NCI-H2107 (cell line): Measurements from ENCODE around the gene PIK3R5.
"Not testable (repeated sequence)": the region's sequence is repeated elsewhere in the genome, so short reads cannot be mapped to it uniquely, and the experiment has no call there.

Source experiments
- DNase-seq: peaks from one replicate; lab custom pipeline; 2025; lab: John Stamatoyannopoulos, UW

Gene PIK3R5

DNA sequence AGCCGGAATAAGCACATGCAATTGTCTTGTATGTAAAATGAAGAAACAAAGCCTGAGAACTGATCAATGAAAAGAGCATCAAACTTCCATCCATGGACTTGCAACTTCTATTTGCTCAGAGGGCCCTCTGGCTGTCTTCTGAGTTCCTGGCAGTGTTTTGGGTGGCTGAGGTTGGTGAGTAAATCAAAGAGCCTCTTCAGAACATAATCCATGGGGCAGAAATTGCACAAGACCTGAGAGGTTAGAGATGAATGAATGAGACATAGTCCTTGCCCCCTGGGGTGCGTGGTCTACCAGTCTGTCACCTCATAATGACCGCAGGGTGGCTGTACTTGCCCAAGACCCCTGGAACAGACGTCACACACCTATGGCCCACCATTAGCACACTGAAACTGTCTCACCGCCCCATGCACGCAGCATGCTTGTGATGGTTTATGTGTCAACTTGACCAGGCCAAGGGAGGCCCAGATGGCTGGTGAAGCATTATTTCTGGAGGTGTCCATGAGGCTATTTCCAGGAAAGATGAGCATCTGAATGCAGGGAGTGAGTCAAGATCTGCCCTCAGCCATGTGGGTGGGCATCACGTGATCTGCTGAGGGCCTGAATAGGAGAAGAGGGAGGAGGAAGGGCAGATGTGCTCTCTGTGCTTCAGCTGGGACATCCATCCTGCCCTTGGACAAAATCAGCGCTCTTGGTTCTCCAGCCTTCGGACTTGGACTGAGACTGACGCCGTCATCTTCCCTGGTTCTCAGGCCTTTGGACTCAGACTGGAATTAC lies 106.3 kb downstream of the PIK3R5 start:
- no peak for DNase-seq

DNA sequence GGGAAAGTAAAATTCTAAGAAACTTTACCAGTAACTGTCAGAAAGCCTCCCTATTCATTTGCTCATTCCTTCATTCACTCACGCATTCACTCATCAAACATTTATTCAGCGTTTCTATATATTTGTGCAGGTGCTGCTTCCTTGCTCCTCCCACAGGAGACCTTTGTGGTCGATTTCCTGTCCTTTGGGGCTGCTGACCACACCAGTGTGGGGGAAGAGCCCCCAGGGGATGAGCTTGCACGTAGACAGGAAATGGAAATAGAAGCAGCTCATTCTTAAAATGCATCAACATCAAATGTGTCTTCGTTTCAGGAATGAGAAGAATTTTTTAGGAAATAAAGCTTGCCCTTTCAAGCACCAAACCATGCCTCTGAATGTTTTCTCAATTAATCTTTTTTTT lies 107.6 kb downstream of the PIK3R5 start:
- DNase-seq = no peak

DNA sequence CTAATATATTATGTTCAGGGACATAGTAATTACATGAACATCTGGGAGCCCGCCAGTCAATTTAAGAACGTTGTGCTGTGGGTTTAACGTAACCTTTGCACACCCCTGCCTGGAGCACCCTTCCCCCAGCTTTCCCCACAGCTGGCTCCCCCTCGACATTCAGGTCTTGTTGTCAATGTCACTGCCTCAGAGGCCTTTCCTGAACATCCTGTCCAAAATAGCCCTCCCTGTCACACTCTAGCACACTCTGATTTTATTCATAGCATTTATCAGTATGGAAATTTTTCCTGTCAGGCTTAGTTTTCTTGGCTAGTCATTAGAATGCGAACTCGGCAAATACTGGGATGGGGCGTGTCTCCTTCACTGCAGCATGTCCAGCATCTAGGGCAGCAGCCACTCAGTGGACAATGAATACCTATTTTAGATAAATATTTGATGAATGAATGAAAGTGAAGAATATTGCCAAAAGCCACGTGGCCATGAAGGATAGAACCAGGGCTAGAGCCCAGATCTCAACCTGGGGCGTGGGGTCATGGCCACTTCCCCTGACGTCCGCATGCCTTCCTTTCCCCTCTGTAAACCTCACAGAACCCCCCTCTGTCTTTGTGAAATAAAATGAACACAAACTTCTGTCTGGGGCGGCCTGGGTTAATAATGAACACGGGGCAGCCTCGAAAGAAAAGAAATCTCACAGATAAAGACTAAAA lies 108.5 kb downstream of the PIK3R5 start:
- no peak for DNase-seq

DNA sequence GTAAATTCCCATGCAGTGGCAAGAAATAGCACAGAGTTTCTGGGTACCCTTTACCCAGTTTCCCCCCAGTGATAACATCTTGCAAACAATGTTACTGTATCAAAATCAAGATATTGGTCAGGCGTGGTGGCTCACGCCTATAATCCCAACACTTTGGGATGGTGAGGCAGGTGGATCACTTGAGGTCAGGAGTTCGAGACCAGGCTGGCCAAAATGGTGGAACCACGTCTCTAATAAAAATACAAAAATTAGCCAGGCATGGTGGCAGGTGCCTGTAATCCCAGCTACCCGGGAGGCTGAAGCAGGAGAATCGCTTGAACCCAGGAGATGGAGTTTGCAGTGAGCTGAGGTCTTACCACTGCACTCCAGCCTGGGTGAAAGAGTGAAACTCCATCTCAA lies 109.3 kb downstream of the PIK3R5 start:
- DNase-seq = not testable (repeated sequence)

DNA sequence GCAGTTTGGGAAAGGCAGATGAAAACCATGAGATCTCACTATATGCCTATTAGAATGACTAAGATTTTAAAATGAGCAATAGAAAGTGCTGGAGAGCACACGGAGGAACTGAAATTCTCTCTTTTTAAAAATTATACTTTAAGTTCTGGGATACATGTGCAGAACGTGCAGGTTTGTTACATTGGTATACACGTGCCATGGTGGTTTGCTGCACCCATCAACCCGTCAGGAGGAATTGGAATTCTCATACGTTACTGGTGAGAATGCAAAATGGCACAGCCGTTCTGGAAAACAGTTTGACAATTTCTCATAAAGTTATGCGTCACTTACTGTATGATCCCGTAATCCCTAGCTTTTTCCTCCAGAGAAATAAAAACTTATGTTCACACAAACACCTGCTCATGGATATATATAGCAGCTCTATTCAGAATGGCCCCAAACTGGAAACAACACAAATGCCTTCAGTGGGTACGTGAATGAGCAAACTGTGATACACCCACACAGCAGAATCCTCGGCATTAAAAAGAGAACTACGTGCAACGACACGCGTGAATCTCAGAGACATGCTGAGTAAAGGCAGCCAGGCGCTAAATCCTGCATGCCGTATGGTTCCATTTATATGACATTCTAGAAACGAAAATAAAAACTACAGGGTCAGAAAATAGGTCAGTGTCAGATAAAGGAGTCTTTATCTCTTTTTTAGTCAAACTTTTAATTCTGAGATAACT lies 109.9 kb downstream of the PIK3R5 start:
- DNase-seq = no peak

DNA sequence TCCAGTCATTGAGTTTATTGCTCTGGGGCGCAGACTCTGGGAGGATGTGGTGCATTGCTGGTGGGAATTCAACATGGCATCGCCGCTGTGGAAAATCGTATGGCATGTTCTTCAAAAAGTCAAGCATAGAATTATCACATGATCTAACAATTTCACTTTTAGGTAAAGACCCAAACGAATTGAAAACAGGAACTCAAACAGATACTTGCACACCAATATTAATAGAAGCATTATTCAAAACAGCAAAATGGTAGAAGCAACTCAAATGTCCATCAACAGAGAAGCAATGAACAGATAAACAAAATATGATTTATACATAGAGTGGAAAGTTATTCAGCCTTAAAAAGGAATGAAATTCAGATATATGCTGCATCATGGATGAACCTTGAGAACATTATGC lies 113.9 kb downstream of the PIK3R5 start:
- DNase-seq = no peak

DNA sequence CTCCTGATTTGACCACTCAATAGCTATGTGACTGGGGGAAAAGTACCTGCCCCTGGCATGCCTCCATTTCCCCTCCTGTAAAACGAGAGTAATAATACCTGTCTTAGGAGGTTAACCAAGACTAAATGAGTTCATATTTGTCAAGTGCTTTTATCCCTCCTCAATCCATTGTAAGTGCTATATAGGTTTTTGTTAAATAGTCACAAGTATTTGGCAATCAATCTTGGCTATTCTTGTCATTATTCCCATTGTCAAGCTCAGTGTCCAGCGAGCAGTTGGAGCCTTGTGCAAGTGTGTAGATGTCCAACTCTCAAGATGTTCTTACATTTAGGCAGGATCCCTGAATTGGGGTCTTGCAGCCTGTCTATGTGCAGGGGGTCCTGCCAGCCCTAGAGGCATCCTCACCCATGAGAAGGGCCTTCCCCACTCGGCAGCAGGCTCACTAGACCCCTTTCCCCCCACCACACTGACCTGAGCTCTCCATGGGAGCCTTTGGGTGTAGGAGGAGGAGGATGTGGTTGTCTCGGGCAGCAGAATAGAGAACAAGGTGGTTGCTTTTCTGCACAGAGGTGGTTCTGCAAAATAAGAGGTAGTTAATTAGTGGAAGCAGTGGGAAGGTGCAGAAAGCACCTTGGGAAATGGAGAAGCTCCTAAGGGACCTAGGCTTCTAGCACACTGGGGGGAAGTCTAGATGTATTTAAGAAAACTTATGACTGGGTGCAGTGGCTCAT lies 116.0 kb downstream of the PIK3R5 start:
- no peak for DNase-seq

DNA sequence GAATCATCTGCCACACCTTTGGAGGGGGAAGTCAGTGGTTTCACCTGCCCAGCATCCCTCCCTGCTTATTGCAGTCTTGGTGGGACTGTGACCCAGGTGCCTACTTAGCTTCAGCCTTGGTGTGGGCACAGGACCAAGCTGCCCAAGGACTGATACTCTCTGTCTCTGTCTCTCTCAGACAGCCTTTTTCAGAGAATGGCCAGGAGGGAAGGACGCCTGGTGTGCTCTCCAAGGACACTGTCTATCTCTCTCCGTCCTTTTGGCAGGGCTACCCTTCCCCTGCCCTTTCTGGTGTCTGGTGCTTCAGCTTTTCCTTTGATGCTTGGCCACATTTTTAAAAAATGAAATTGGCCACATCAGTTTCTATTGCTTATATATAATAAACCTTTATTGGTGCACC lies 117.6 kb downstream of the PIK3R5 start:
- no peak for DNase-seq

DNA sequence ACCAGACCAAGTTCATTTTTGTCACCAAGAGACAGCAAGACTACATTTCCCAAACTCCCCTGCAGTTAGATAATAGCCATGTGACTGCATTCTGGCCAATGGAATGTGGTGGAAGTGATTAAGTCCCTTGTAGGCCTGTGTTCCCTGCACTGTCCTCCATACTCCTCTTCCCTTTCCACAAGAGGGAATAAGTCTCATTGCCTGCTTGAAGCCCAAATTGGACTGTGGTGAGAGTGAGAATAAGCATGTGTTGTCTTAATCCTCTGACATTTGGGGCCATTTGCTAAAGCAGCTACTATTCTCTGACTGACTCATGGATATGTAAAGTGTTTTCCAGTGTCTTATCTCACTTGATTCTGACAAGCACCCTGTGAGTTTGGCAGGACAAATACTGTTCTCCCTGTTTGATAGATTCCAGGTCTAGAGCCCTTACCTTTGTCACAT lies 118.7 kb downstream of the PIK3R5 start:
- DNase-seq = no peak

DNA sequence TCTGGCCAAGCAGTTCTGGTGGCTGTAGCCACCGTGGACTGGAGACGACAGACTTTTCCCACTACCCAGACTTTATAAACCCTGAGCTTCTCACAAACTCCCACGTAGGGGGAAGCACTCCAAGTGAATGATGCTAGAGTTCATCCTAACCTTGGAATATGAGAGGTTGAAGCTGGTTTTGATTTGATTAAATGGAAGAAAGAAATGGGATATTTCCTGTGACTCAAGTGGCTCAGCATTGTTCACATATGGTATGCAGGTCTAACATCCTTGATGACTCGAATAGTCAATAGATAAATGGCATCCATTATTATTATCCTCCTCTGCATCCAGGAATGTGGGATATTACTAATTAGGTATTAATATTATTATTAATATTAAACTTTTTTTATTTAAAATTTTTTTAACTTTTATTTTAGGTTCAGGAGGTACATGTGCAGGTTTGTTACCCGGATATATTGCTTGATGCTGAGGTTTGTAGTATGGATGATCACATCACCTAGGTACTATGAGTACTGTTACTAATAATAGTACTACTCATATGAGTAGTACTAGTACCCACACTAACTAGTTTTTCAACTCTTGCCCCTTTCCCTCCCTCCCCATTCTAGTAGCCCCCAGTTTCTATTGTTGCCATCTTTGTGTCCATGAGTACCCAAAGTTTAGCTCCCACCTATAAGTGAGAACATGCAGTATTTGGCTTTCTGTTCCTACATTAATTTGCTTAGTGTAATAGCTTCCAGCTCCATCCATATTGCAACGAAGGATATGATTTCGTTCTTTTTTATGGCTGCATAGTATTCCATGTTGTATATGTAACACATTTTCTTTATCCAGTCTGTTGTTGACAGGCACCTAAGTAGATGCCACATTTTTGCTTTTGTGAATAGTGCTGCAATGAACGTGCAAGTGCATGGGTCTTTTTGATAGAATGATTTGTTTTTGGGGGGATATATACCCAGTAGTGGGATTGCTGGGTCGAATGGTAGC lies 121.0 kb downstream of the PIK3R5 start:
- DNase-seq = no peak

DNA sequence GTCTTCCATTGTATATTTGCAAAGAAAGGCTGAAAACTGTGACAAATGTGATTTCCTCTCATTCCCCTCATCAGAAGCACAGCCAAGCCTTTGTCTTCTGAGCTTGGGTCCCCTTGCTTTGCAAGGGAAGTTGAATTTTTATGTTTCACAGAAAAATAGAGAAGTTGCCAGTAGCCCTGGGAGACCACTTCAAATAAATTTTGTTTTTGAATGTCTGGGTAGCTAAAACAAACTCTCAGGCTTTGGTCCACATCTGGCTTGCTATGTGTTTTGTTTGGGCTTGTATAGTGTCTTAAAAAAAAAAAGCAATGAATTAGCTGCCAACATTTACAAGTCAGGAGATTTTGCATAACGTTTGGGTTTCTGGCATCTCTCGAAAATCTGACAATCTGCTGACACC lies 122.2 kb downstream of the PIK3R5 start:
- DNase-seq = no peak

DNA sequence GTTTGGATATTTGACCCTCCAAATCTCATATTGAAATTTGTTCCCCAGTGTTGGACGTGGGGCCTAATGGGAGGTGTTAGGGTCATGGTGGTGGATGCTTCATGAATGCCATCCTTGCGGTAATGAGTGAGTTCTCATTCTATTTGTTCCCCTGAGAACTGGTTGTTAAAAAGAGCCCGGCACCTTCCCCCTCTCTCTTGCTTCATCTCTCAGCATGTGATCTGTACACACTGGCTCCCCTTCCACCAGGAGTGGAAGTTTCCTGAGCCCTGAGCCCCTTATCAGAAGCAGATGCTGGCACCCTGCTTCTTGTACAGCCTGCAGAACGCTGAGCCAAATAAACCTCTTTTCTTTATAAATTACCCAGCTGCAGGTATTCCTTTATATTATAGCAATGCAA lies 123.7 kb downstream of the PIK3R5 start:
- no peak for DNase-seq

DNA sequence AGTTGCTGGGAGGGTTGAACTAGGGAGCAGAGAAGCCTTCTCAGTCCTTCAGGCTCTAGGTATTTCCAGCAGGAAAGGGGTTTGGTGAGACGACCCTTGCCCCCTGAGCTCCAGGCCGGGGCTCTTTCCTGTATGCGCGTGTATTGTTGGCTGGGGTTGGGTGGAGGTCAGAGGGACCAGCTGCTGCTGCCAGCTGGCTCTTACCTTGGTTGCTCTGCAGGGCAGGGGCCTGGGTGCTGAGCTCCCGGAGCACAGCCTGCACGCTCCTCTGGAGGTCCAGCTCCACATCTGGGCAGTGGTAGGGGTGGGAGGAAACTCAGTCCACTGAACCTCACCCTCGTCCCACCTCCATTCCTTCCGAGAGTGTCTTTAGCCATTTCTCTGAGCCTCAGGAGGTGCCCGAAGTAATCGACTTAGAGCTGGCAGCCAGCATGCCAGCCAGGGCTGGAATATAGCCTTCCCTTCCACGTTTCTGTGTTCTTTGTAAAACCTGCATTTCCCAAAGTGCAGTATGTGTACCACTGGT lies 126.0 kb downstream of the PIK3R5 start:
- no peak for DNase-seq

DNA sequence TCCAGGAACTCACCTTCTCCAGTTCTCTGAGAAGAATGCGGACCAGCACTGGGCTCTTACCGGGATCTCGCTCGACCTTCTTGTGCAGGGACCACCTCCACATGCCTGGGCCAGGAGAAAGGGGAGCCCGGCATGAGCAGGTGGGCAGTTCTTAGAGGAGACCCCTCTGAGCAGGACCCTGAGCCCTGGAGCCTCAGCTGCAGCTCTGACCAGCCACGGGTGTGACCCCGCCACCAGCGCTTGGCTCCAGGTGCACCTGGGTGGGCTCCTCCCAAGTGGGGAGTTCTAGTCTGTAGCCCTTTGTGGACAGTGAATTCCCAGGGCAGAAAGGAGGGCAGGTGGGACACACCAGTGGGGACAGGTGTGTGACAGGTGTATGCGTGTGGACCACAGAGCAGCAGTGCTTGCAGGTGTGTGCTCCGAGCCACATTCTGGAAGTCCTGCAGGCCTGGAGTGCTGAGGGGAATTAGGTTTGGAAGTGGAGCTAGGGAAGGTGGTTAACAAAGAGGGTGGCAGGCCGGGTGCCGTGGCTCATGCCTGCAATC lies 126.9 kb downstream of the PIK3R5 start:
- DNase-seq = no peak

DNA sequence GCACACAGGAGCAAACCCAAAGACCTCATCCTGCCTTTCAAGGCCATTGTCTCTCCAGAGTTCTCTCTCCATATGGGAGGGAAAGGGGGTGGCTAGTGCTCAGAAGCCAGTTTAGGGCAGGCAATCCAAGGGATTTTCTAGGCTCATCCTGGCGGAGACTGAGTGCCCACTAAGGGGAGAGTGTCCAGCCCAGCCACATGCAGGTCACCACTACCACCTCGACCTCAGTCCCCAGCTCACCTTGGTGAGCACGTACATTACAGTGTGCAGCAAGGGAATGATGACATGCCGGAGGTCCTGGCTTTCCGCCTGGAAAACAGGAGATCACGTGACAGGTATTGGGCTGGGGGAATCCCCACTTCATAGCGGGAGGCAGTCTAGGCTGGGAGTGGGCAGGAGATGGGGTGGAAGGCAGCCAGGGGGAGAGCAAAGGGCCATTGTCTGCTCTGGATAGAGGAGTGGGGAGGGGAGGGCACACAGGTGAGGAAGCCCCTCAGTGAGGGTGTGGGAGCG lies 127.9 kb downstream of the PIK3R5 start:
- no peak for DNase-seq

DNA sequence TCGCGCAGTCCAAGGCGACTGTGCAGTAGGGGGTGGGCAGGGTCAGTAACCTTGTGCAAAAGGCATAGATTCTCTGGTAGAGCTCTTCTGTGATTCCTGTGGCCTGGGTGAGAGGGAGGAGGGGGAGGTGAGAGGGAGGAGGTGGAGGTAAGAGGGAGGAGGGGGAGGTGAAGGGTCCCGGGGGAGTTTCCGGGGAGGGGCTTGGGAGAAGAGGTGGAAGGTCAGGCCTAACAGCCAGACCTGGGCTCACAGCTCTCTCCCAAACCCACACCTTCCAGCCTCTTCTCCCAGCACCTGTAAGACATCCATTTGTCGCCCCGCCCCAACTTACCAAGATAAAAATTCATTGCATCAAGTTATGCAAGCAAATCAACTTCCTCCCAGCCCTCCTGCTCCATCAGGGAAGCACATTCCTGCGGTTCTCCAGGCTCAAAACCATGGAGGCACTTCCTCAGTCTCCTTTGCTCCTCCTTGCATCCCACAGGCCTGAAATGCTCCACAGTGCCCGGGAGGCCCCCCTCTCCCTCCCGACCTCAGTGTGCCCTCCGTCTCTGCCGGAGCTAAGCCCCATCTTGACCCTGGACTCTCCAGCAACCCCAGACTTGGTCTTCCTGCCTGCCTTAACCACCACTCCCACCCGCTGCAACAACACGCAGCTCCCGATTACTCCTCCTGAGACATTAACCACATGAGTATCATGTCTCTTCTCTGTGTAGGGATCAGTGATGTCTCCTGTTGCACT lies 128.5 kb downstream of the PIK3R5 start:
- DNase-seq = no peak

DNA sequence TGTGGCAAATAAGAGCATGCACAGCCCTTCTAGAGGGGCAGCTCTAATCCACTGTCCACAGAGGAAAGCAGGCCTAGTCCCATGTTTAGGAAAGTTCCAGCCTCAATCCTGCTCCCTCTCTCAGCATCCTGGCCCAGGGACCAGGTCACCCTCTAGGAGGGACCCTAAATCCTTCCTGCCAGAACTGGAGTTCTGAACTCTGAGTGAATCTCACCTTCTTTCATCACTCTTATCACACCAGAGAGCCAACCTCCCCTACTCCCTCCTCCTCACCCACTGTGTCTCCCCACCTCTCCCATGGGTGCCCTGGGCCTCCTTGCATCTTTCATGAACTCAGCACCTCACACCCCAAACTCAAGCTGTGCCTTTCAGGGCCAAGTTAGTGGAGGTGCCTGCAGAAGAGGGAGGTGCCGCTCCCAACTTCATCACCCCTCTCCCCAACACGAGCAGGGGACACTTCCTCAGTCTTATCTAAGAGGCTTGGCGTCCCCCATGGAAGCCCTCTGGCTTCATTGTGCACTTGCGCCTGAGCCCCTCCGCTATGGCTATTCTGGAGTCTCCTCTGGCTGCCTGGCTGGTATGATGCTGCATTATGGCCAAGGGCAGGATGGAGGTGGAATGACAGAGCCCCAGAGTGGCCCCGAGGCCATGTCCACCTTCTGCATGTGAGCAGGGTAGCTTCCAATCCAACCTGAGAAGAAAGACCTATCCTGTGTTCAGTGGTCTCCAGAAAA lies 129.7 kb downstream of the PIK3R5 start:
- DNase-seq = no peak

DNA sequence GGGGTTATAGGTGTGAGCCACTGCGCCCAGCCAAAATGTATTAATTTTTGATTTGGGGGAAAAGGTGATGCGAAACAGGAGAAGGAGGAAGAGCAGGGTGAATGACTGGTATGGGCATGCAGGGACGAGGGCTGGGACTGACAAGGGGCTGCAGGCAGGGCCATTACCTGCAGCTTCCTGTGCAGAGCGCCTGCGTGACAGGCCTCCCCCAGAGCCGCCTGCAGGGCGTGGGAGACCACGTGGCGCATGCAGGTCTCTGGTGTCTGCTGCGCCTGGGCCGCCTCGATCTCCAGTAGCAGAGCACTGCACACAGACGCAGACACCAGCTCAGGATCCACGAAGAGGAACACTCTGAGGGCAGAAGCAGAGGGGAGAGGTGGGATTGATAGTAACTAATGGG lies 130.4 kb downstream of the PIK3R5 start:
- DNase-seq = no peak
